Measurements from ENCODE around the gene TFB2M.

Gene TFB2M

DNA sequence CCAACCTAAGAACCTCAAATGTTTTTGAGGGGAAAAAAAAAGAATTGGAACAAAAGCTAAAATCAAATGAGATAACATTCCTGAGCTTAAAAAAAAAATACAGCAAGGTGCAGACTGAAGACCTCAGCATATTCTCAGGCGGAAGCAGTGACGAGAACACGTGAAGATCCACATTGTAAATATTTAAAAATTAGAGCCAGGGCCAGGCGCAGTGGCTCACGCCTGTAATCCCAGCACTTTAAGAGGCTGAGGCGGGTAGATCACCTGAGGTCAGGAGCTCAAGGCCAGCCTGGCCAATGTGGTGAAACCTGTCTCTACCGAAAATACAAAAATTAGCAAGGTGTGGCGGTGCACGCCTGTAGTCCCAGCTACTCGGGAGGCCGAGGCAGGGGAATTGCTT lies 15.7 kb downstream of the TFB2M start:
- no peak for DNase-seq

DNA sequence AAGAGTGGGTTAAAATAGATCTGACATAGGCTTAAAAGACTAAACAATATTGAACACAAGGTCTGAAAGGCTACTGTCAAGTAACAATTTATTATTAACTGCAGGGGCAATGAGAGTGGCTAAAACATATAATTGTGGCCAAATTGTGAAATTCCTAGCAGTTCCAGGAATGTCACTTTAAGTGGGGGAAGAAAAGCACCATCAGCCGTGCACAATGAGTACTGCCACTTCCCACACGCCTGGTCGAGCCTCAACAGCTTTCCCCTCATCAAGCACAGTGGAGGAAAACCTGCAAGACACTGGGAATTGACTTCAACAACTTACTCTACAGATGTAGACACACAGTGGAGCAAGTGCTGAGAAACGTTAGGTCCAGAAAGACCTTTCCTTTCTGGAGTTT lies 16.4 kb downstream of the TFB2M start:
- no peak for DNase-seq

DNA sequence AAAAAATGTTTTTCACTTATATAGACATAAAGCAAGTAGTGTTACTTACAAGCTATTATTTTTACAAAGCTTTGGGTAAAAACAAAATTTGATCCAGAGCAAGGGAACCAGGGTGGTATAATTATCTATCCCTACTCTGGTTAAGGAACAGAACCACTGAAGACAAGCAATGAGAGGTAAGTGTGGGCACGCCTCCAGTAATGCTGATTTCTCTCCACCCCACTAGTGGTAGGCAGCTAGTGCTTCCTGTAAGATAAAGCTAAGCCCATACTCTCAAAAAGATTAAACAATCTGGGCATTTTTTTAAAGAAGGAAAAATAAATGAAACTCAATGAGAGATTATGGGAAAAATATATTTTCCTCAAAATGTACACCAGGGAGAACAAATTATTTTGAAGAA lies 22.1 kb downstream of the TFB2M start:
- DNase-seq, result no peak

DNA sequence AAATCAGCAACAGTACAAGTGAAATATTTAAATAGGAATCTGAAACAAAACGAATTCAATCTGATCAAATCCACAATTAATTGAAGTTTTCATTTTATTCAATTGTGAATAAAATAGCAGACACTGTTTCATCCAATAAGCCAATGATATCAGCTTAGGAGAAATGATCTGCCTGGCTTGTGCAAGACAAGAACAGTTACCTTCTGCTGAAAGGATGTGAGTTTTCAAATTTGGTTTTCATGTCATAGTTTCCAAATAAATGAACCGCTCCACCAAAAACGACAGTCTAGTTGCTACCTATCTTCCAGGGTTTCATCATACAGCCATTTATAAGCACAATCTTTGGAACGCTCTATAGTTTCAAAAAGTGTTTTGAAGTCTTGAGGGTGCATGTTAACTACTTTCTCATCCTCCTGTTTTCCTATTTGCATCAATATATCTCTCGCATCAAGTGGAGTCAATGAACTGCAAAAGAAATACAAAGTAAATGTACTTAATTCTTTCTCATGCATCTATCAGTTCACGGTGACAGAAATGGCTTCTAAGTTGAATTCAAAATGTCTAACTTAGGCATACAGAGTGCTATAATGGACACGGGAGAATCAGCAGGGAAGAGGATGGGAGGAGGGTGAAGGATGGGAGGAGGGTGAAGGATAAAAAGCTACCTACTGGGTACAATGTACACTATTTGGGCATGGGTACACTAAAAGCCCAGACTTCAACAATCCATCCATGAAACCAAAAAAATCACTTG lies 25.1 kb downstream of the TFB2M start:
- no peak for DNase-seq

DNA sequence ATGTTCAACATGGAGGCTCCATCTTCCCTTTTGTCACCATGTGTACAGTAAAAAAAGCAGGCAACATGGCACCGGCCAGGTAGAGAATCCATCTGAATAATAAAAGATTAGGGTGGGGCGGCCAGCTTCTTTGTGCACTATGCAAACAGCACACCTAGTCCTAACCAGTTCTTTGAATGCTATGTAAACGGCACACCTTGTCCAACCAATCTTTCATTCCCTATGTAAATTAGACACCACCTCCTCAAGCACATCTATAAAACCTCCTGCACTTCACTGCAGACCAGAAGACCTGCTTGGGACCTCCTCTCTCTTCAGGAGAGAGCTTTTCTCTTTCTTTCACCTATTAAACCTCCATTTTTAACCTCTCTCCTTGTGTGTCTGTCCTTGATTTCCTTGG lies 28.2 kb downstream of the TFB2M start:
- no peak for DNase-seq

DNA sequence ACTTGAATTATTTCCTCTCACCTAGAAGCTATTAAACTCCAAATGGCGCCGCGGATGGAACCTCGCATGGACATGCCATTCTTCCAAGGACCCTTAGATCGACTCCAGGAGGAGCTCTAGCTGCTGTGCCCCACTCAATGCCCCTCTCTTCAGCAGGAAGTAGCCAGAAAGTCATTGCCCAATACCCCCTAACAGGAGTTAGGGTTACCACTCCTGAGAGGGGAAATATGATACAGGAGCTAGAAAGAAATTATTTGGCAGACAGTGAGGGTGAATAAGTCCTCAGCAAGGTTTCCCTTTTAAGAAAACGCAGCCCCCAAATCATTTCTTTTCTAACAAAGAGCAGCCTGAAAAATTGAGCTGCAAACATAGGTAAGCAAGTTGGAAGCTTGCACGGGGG lies 28.6 kb downstream of the TFB2M start:
- no peak for DNase-seq

DNA sequence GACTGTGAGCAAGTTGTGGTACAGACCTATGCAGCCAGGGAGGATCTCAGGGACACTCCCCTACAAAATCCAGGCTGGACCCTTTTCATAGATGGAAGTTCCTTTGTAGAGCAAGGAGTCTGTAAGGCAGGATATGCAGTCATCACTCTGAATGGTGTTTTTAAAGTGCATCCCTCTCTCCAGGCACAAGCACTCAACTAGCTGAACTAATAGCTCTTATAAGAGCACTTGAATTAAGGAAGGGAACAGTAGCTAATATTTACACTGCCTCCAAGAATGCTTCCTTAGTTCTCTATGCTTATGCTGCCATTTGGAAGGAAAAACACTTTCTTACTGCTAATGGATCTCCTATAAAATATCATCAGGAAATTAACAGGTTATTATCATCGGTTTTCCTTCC lies 31.9 kb downstream of the TFB2M start:
- no peak for DNase-seq

DNA sequence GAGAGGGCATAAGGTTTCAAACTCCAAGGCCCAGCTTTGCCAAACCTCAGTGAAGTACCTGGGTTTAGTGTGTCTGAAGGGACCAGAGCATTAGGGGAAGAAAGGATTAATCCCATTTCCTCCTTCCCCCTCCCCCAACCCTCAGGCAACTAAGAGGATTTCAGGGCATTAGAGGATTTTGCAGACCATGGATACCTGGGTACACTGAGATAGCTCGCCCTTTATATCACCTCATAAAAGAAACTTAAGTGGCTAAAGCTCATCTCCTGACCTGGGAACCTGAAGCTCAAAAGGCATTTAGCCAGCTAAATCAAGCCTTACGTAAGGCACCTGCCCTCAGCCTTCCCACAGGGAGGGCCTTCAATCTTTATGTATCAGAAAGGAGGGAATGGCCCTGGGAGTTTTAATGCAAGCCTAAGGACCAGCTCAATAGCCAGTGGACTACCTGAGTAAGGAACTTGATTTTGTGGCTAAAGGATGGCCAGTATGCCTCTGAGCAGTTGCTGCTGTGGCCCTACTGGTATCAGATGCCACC lies 32.6 kb downstream of the TFB2M start:
- no peak for DNase-seq

DNA sequence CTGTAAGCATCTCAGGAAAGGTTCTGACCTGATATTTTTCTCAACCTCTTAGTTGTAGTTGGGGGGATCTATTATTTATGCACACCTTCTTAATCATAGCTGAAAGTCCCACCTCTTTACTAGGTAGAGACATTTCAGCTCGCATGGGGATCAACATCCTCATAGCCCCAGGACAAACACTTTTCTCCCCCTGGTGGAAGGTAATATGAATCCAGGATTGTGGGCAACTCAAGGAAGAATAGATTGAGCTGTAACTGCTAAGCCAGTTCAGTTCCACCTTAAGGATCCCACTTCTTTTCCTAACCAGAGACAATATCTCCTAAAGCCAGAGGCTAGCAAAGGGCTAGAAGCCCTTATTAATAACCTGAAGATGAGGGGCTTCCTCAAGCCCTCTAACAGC lies 33.5 kb downstream of the TFB2M start:
- no peak for DNase-seq

DNA sequence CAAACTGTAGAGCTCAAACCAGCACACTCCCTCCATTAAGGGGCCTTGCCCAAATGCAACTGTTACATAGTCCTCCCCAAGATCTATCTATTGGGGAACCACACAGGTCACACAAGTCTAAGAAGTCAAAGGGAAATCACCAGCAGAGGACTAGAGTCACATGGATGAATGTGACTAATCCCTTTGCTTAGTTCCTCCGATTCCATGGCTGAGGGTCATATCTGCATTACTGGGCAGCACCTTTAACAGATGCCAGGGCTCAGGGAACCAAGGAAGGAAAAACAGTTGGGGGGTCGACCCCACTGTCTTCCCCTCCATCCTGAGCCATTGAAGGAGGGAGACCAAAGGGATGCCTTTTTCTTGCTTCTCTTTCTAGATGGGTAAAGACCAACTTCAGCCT lies 35.6 kb downstream of the TFB2M start:
- DNase-seq, result no peak

DNA sequence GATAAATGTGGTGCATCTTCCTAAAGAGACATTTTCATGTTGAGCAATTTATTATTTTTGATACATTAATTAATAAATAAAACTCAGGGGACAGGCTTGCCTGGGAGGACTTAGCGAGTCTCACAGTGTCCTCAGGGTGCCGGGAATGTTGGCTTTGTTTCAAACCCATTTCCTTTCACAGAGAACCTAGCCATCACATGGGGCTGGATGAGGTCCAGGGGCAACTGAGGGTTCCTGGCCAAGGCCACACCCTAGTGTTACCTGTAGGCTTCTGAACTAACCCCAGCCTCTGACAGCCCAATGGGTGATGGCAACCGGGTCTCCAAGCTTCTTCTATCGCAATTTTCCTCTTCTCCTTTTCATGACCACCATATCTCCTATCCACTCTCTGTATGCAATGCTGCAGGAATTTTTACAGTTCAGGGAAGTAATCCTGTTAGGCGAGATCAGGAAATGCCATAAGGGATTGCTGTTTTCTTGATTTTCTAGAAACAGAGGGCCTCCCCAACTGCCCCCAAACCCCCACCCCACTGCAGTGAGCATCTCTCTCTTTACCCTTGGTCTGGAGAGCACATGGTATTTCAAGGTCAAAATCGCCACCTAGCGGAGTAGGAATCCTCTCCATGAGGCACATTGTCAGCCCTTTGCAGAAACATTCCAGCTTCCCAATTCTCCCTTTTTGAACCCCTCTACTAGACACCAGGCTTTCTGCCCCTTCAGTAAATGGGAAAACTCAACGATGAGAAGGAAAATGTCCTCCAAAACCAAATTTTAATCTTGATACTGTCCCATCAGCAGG lies 36.9 kb downstream of the TFB2M start:
- DNase-seq, result no peak

DNA sequence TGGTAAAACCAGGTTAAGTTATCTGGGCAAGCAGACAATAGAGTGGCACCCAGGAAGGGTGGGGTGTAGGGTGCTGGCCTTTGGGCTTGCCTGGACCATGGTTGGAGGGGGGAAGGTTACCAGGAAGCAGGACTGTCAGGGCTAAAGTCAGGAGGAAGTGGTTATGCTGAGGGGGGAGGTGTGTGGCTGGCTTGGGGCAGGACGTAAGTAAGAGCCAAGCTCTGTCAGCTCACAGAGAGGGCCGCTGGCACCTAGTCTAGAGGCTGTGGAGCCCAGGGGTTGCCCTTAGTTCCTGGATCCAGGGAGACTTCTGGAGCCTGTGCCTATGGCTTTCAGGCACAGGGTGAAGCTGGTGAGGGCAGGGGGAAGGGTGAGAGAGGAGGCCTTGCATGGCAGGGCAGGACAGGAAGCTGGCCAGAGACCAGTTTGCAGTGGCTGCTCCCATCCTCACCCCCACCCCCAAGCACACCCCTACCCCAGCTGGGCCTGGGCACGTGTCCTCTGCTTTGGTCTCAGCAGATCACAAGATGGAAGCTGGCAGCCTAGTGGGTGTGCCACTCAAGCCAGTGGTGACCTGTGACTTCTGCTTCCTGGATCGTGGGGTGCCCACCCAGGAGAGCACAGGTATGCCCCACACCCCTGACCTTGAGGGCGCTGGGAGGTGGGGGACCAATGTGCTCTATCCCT lies 38.5 kb downstream of the TFB2M start:
- DNase-seq, result peak; percentile 9

DNA sequence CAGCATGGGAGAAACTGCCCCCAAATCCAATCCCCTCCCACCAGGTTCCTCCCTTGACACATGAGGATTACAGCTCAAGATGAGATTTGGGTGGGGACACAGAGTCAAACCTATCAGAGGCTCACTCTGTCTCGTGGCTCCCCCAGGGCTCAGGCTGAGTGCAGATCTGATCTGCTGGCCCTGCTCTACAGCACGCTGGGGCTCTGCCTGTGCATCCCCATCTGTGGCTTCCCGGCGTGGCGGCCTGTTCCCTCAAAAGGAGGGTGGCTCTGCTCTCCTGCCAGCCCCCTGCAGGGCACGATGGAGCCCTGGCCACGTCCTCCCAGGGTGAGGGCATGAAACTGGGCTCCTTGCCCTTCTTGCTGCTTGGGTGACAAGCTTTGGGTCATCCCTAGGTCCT lies 39.1 kb downstream of the TFB2M start:
- DNase-seq, result no peak

DNA sequence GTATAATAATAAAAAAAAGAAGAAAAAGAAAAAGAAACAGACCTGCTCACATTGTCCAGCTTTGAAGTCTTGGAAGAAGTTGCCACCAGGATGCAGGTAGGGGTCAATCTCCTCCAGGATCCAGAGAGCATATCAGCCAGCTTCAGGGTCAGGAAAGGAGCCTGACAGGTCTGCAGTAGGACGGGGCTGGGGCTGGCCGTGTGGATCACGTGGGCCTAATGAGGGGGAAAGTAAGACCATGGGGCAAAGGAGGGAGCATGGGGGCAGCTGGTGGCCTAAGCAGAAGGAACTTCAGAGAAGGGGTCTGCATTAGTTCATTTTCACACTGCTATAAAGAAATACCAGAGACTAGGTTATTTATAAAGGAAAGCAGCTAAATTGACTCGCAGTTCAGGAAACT lies 39.7 kb downstream of the TFB2M start:
- no peak for DNase-seq

DNA sequence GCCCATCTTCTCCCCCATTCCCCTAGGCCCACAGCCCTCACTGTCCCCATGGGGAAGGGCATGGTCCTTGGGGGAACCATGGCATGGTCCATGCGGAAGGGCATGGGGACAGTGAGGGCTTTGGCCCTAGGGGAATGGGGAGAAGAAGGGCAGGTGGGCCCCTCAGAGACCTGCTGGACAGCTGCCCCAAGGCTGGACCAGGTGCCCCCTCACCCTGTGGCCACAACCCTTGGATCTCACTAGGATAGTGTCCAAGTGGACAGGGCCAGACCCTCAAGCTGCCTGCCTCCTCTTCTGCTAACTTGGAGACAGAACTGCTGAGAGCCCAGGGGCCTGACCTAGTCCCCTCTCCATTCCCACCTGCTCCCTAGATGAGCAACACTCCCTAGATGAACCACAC lies 46.5 kb downstream of the TFB2M start:
- DNase-seq, result no peak

DNA sequence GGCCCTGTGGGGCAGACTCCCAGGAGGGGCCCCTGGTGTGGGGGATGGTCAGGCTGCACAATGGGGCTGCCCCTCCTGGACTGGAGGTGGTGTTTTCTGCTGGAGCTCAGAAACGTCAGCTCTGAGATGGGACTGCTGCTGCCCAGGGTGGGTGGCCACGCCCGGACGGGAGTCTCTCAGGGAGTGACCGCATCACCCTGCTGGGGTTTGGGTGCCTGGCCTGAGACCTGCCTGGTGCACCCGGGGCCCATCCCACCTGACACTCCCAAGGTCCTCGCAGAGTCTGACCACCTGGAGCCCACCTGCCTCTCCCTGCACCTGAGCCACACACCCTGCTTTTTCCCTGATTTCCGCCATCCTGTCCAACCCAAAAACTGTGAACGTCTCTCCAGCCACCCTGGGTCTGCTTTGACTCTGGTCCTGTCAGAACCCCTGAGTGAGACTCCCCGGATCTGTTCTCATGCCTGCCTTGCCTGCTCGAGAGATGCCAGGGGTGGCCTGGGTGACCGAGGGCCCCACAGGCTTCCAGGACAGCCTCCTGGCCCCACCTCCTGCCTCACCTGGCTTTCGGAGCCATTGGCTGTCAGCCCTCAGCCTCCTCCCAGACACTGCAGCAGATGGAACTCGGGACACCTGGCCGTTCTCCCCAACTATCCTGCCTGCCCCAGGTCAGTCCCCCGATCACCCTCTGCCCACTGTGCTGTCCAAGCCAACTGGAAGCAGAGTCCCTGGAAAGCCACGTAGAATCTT lies 47.4 kb downstream of the TFB2M start:
- no peak for DNase-seq

DNA sequence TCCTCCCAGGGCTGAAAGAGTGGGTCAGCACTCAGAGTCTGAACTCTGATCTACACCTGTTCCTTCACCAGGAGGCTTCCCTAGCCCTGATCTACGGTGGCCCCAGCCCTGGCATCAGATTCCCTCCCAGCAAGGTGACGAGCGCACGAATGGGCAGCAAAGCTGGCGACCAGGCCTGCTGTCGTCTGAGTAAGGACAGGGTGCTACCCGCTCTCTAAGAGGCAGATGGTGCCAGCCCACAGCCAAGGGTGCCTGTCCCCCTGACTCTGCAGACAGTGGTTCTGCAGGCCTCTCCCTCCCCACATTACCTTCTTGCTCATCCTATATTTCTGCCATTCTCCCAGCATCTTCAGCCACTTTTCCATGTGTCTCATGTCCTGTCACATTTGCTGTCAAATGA lies 48.7 kb downstream of the TFB2M start:
- no peak for DNase-seq

DNA sequence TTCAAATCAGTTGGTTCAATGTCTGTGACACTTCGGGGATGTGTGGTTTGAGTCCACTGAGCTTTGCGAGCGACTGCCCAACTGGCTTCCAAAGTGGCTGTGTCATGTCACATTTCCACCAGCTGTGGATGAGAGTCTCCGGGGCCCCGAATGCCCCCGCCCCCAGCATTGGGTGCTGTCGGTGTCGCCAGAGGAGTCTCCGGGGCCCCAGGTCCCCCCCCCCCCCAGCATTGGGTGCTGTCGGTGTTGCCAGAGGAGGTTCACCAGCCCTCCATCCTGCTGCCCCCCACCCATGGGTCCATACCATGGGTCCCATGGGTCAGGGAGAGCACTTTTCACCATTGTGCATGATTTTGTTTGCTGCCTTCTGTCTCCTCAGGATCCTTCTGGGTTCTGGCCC lies 49.9 kb downstream of the TFB2M start:
- no peak for DNase-seq

DNA sequence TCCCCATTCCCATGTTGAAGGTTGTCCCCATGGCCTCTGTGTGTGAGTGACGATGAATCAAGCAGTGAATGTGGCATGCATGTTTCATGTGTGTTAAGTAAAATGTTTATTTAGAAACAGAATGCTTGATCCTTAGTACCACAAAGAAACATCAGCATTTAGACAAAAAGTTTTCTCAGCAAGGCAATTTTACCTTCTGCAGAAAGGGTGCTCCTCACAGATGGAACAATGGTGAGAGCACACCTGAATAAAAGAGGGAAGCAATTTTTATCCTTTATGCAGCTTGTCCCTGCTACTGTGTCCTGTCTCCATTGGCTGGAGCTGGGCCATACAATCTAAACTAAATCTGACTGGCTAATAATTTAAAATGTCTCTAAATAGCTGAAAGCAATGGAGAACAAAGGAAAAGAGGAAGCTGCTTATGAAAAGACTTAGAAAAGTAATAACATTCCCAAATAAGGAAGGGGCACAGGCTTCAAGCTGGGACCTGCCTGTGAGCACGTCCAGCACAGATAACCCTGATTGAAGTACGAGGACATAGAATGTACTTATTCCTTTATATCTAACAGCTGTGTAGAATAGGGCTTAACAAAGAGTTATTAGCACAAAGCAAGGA lies 50.6 kb downstream of the TFB2M start:
- DNase-seq, result no peak

DNA sequence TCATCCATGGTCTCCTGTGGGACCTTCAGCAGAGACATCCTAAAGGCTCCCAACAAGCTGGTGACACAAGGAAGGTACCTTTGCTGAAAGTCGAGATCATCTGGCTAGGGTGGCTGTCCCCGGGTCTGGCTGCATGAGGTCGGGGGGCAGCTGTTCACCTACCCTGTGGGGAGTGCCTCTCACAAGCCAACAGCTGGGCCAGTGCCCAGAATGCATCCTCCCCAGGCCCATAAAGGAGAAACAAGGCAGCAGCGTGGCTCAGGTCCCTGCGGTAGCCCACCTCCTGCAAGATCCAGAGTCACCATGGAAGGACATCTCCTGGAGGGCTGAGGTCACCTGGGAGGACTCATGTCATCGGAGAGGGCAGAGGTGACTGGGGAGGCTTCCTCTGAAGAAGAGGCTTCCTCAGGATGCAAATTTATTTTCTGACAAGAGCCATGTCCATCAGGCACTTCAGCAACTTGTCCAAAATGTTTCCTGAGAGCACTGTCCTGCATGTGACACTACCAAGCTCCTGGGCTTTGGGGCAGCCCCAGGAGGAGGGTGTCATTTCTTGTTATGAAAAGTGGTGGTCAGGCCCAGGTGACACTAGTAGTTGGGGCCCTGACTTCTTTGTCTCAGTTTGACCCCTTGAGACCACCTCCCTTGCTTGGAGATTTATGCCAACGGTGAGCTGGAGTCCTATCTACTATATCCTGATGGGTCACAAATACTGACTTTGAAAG lies 52.3 kb downstream of the TFB2M start:
- DNase-seq, result no peak

DNA sequence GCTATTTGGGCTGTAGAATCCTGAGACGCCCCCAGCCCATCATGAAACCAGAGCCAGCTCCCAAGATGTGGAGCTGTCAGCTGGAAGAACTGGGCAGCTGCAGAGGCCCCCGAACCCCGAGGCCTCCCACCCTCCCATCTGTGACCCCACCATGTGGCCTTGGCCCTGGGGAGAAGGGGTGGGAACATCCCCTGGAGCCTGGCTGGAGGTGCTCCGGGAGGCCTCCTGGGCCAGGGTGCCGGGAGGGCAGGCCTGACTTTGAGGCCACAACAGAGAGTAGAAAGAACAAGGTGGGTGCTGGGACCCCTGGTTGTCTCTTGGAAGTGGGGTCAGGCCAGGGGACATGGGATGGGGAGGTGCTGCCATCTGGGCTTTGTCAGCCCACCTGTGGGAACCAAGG lies 53.0 kb downstream of the TFB2M start:
- DNase-seq, result no peak

DNA sequence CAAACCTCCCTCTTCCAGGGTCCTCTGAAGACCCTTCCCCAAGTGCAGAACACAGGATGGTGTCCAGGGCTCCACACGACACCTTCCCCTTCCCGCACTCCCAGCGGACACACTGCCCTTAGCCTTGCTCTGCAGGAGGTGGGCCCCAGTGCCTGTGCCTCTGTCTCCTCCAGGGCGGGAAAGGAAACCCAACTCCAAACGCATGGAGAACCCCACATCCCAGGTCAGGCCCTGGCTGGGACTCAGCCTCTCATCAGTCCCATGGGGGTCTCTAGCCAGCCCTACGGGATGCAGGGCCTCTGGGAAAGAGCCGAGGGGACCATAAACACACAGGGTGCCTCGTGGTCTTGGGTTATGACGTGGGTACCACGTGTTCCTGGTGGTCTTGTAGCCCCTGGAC lies 53.4 kb downstream of the TFB2M start:
- DNase-seq, result no peak
